Activated T-helper 1 cell treated with anti-CD3 and anti-CD28 coated beads, Interleukin-12 subunit alpha, Interleukin-12 subunit beta, Interleukin-2, Interleukin-4 antibody, amounts not matched to agents 30 ng/mL and 10 ng/mL and 1 ng/mL, durations not matched to agents 14 hours and 24 hours and 36 hours (primary cell): Measurements from ENCODE around the gene LRRC31. TPM values are rescaled to one million over a fixed set of nuclear protein-coding genes. Genes with fewer than 3 reads are reported as not detected.

Source experiments
- DNase-seq: peaks from one replicate; pipeline ENCODE4 v3.0.0; 2021; ENCODE audit warnings: low spot score
- H3K27ac Mint-ChIP-seq: one replicate; pipeline ENCODE4 v1.8.0; 2021; ENCODE audit warnings: mild to moderate bottlenecking, mixed read lengths
- H3K27me3 Mint-ChIP-seq: one replicate; pipeline ENCODE4 v1.8.0; 2022; ENCODE audit warnings: mild to moderate bottlenecking, moderate library complexity, mixed read lengths; ENCODE audit not compliant: insufficient read depth
- H3K36me3 Mint-ChIP-seq: one replicate; pipeline ENCODE4 v1.8.0; 2021; ENCODE audit warnings: low read depth, mixed read lengths
- H3K4me1 Mint-ChIP-seq: one replicate; pipeline ENCODE4 v1.8.0; 2021; ENCODE audit warnings: low read depth, mixed read lengths
- H3K4me3 Mint-ChIP-seq: one replicate; pipeline ENCODE4 v1.8.0; 2021; ENCODE audit warnings: mild to moderate bottlenecking, moderate library complexity, mixed read lengths
- H3K9me3 Mint-ChIP-seq: one replicate; pipeline ENCODE4 v1.8.0; 2021; ENCODE audit warnings: mixed read lengths
- intact Hi-C: fragments of 100-400 bp; cut with micrococcal nuclease; formaldehyde crosslinking; loops from one replicate; pipeline ENCODE4 v1.15.1; 2024
- total RNA-seq: library from RNA; stranded (reverse); gene quantifications from 2 replicates; pipeline ENCODE4 v1.2.3, GENCODE V29; 2022

The LRRC31 gene
- total RNA-seq, 1 donor from 2014 or later, result not detected

- peaks cover 5% of the 10 kb centered on the region for H3K27me3 Mint-ChIP-seq
- H3K36me3 Mint-ChIP-seq, result no peaks in the 10 kb centered on the region
- no peak for DNase-seq
- H3K4me3 Mint-ChIP-seq, result no peak overlapping the region
- H3K27ac Mint-ChIP-seq, result no peak overlapping the region
- no peaks in the 10 kb centered on the region for H3K4me1 Mint-ChIP-seq
- no peaks in the 10 kb centered on the region for H3K9me3 Mint-ChIP-seq
- intact Hi-C loops, result no loop called here
Measured at GRCh38 chr3:169880576-169881250, 11.0 kb upstream of the LRRC31 start.

- intact Hi-C loops, result no loop called here
- no peaks in the 10 kb centered on the region for H3K9me3 Mint-ChIP-seq
- peaks cover 5% of the 10 kb centered on the region for H3K27me3 Mint-ChIP-seq
- H3K27ac Mint-ChIP-seq, result no peak overlapping the region
- no peaks in the 10 kb centered on the region for H3K36me3 Mint-ChIP-seq
- no peaks in the 10 kb centered on the region for H3K4me1 Mint-ChIP-seq
- no peak overlapping the region for H3K4me3 Mint-ChIP-seq
- DNase-seq, result no peak
Measured at GRCh38 chr3:169879845-169880575, 10.3 kb upstream of the LRRC31 start.

DNA sequence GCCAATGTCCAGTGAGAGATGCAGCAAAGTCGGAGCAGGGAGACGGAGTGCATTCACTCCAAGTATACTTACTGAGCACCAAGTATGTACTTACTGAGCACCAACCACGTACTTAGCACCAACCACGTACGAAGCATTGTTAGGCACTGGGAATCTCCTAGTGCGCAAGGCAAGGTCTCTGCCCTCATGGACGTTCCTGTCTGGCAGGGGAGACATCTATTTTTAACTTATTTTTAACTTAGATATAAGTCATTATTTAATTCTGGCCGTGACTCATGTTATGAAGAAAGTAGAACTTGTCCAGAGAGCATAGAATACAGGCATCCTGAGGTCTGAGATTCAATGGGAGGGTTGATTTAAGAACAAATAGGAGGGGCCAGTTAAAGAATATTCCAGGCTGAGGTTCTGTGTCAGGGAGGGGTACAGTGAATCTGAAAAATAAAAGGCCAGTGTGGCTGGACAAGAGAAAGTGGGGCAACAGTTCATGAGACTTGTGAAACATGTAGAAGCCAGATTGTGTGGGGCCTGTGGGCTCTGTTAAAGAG is 9.3 kb upstream of the LRRC31 start:
- Mint-ChIP-seq H3K9me3 (no peaks in the 10 kb centered on the region), H3K36me3 (no peaks in the 10 kb centered on the region), H3K4me3 (no peak overlapping the region), H3K27me3 (no peaks in the 10 kb centered on the region), H3K4me1 (no peaks in the 10 kb centered on the region), H3K27ac (no peak overlapping the region)
- intact Hi-C loops, result no loop called here
- no peak for DNase-seq

GRCh38 chr3:169871129-169871886 is 1.6 kb upstream of the LRRC31 start:
- H3K36me3 Mint-ChIP-seq, result peaks cover 2% of the 10 kb centered on the region
- H3K27ac Mint-ChIP-seq, result no peak overlapping the region
- DNase-seq, result peak; percentile 5
- peak overlapping the region; percentile 1 for H3K4me3 Mint-ChIP-seq
- intact Hi-C loops, result no loop called here
- H3K9me3 Mint-ChIP-seq, result no peaks in the 10 kb centered on the region
- H3K4me1 Mint-ChIP-seq, result peaks cover 26% of the 10 kb centered on the region
- H3K27me3 Mint-ChIP-seq, result no peaks in the 10 kb centered on the region

- no peak overlapping the region for H3K27ac Mint-ChIP-seq
- peaks cover 8% of the 10 kb centered on the region for H3K27me3 Mint-ChIP-seq
- intact Hi-C loops, result no loop called here
- H3K9me3 Mint-ChIP-seq, result no peaks in the 10 kb centered on the region
- H3K36me3 Mint-ChIP-seq, result peaks cover 3% of the 10 kb centered on the region
- H3K4me3 Mint-ChIP-seq, result no peak overlapping the region
- peaks cover 48% of the 10 kb centered on the region for H3K4me1 Mint-ChIP-seq
- DNase-seq, result no peak
Measured at GRCh38 chr3:169868369-169868768, 1.4 kb downstream of the LRRC31 start.

GRCh38 chr3:169867584-169868210 is 2.0 kb downstream of the LRRC31 start:
- Mint-ChIP-seq H3K4me1 (peaks cover 50% of the 10 kb centered on the region), H3K27me3 (peaks cover 11% of the 10 kb centered on the region), H3K9me3 (no peaks in the 10 kb centered on the region), H3K4me3 (no peak overlapping the region), H3K36me3 (peaks cover 3% of the 10 kb centered on the region), H3K27ac (no peak overlapping the region)
- no peak for DNase-seq
- intact Hi-C loops, result no loop called here

GRCh38 chr3:169865176-169865767 is 4.5 kb downstream of the LRRC31 start:
- peaks cover 1% of the 10 kb centered on the region for H3K36me3 Mint-ChIP-seq
- no peak overlapping the region for H3K4me3 Mint-ChIP-seq
- no peak overlapping the region for H3K27ac Mint-ChIP-seq
- H3K27me3 Mint-ChIP-seq, result peaks cover 22% of the 10 kb centered on the region
- H3K9me3 Mint-ChIP-seq, result no peaks in the 10 kb centered on the region
- DNase-seq, result no peak
- intact Hi-C loops, result no loop called here
- peaks cover 32% of the 10 kb centered on the region for H3K4me1 Mint-ChIP-seq

- peaks cover 24% of the 10 kb centered on the region for H3K4me1 Mint-ChIP-seq
- no peak overlapping the region for H3K27ac Mint-ChIP-seq
- no peaks in the 10 kb centered on the region for H3K9me3 Mint-ChIP-seq
- no peak overlapping the region for H3K4me3 Mint-ChIP-seq
- peaks cover 24% of the 10 kb centered on the region for H3K27me3 Mint-ChIP-seq
- no peak for DNase-seq
- H3K36me3 Mint-ChIP-seq, result peaks cover 1% of the 10 kb centered on the region
- intact Hi-C loops, result loop anchor here (5.0 kb wide), 2 partner anchors 308 to 548 kb away; no protein-coding TSS in a partner anchor
Measured at GRCh38 chr3:169864270-169864669, 5.5 kb downstream of the LRRC31 start.

GRCh38 chr3:169863458-169863899 is 6.3 kb downstream of the LRRC31 start:
- Mint-ChIP-seq H3K36me3 (peaks cover 1% of the 10 kb centered on the region), H3K27ac (no peak overlapping the region), H3K27me3 (peaks cover 25% of the 10 kb centered on the region), H3K4me3 (no peak overlapping the region), H3K4me1 (peaks cover 24% of the 10 kb centered on the region), H3K9me3 (no peaks in the 10 kb centered on the region)
- intact Hi-C loops, result loop anchor here (1.0 to 5.0 kb wide), 8 partner anchors 50 to 949 kb away; partner anchors contain the start of genes GPR160 and SEC62
- peak; percentile 44 for DNase-seq

- no peak for DNase-seq
- H3K27me3 Mint-ChIP-seq, result peaks cover 26% of the 10 kb centered on the region
- no peak overlapping the region for H3K4me3 Mint-ChIP-seq
- peaks cover 1% of the 10 kb centered on the region for H3K36me3 Mint-ChIP-seq
- no peak overlapping the region for H3K27ac Mint-ChIP-seq
- intact Hi-C loops, result loop anchor here (5.0 kb wide), 2 partner anchors 310 to 550 kb away; no protein-coding TSS in a partner anchor
- no peaks in the 10 kb centered on the region for H3K9me3 Mint-ChIP-seq
- peaks cover 24% of the 10 kb centered on the region for H3K4me1 Mint-ChIP-seq
Measured at GRCh38 chr3:169861871-169862270, 7.9 kb downstream of the LRRC31 start.

GRCh38 chr3:169857811-169858210 is 11.9 kb downstream of the LRRC31 start:
- DNase-seq, result no peak
- no peaks in the 10 kb centered on the region for H3K4me1 Mint-ChIP-seq
- H3K36me3 Mint-ChIP-seq, result no peaks in the 10 kb centered on the region
- H3K27ac Mint-ChIP-seq, result no peak overlapping the region
- peaks cover 28% of the 10 kb centered on the region for H3K27me3 Mint-ChIP-seq
- no peak overlapping the region for H3K4me3 Mint-ChIP-seq
- H3K9me3 Mint-ChIP-seq, result no peaks in the 10 kb centered on the region
- intact Hi-C loops, result loop anchor here (10.0 kb wide), 1 partner anchor 1273 kb away; no protein-coding TSS in a partner anchor

- Mint-ChIP-seq H3K4me1 (no peaks in the 10 kb centered on the region), H3K27me3 (peaks cover 18% of the 10 kb centered on the region), H3K4me3 (no peak overlapping the region), H3K9me3 (no peaks in the 10 kb centered on the region), H3K27ac (no peak overlapping the region), H3K36me3 (no peaks in the 10 kb centered on the region)
- no peak for DNase-seq
- intact Hi-C loops, result loop anchor here (10.0 kb wide), 1 partner anchor 1271 kb away; no protein-coding TSS in a partner anchor
Measured at GRCh38 chr3:169855514-169855913, 14.2 kb downstream of the LRRC31 start.
